K562 (cell line): Measurements from ENCODE around the gene CEP72. TPM values are rescaled to one million over a fixed set of nuclear protein-coding genes. Genes with fewer than 3 reads are reported as not detected.

Experiments
- ATAC-seq: fragments of 200-7000 bp; cut with Tn5 transposase; 3 replicates; pipeline ENCODE4 v1.9.1; 2020; ENCODE audit warnings: moderate library complexity
- BruUV-seq: library from RNA; stranded (reverse); fragments of 400-500 nt; replicated peaks from 2 replicates; lab custom pipeline; 2021; lab: Mats Ljungman, UMichigan
- CTCF ChIA-PET: fragments of 300-600 bp; formaldehyde crosslinking; extraction: SDS; loops from one replicate; lab custom pipeline; 2021; ENCODE audit warnings: low intra/inter-chr PET ratio; lab: Yijun Ruan, JAX
- POLR2A ChIA-PET: fragments of 300-600, 350-650 bp; sonication (Branson Sonifier 250); formaldehyde crosslinking; extraction: SDS; loops from one replicate; lab custom pipeline; 2021; ENCODE audit warnings: antibody characterized with exemption, inconsistent platforms; lab: Yijun Ruan, JAX
- DNase-seq, 4 experiments: peaks; one replicate each; pipeline versions ENCODE4 v3.0.0 to v3.0.0-alpha.2; 2011 to 2018; ENCODE audit warnings: low spot score in 3 of 4, mixed read lengths in 3 of 4; ENCODE audit errors: extremely low read depth in 1 of 4
- FAIRE-seq: peaks from 2 replicates; lab custom pipeline; 2011; peaks lifted over from hg19 to GRCh38; lab: Jason Lieb, UNC
- H2AFZ ChIP-seq: 2 replicates; pipeline ENCODE4 v1.6.0; 2011; ENCODE audit warnings: low read depth, low read length, control low read depth, inconsistent platforms
- H3K27ac ChIP-seq: fragments of 200-600 bp; 3 replicates; pipeline ENCODE4 v1.8.0; 2011; ENCODE audit warnings: low read depth, mild to moderate bottlenecking, control low read depth, inconsistent platforms, low read length, moderate library complexity, mixed read lengths; ENCODE audit errors: extremely low read depth
- H3K27me3 ChIP-seq, 2 experiments: fragments of 300-600 bp in 1 of 2; 2 replicates in 1 of 2; 3 replicates in 1 of 2; pipeline versions ENCODE4 v1.6.0 to v1.8.0; 2011; ENCODE audit warnings: inconsistent platforms in 2 of 2, low read length in 2 of 2, mild to moderate bottlenecking in 1 of 2, mixed read lengths in 1 of 2, moderate library complexity in 1 of 2; ENCODE audit not compliant: control insufficient read depth in 2 of 2, insufficient read depth in 2 of 2
- H3K36me3 ChIP-seq: fragments of 300-600 bp; 3 replicates; pipeline ENCODE4 v1.8.0; 2011; ENCODE audit warnings: mild to moderate bottlenecking, low read length, inconsistent platforms; ENCODE audit not compliant: control insufficient read depth, insufficient read depth
- H3K4me1 ChIP-seq, 2 experiments: fragments of 200-600 bp in 1 of 2; replicated peaks in 1 of 2; 2 replicates in 1 of 2; 3 replicates in 1 of 2; pipeline versions ENCODE4 v1.5.1 to v1.8.0; 2011; ENCODE audit warnings: inconsistent platforms in 2 of 2, low read length in 2 of 2, mild to moderate bottlenecking in 1 of 2, mixed read lengths in 1 of 2, moderate library complexity in 1 of 2; ENCODE audit not compliant: control insufficient read depth in 2 of 2, insufficient read depth in 2 of 2
- H3K4me2 ChIP-seq: 2 replicates; pipeline ENCODE4 v1.6.1; 2011; ENCODE audit warnings: low read length, control low read depth, inconsistent platforms, mixed read lengths; ENCODE audit not compliant: insufficient read depth
- H3K4me3 ChIP-seq: fragments of 200-600 bp; sonication (generic), shearing (Covaris generic); 2 replicates; pipeline ENCODE4 v1.5.1; 2016; ENCODE audit warnings: control low read depth, inconsistent platforms
- H3K79me2 ChIP-seq: fragments of 200-600 bp; 3 replicates; pipeline ENCODE4 v1.8.0; 2011; ENCODE audit warnings: low read length, inconsistent platforms; ENCODE audit not compliant: control insufficient read depth, insufficient read depth
- H3K9ac ChIP-seq, 2 experiments: 2 replicates each; pipeline versions ENCODE4 v1.6.0 to v1.6.1; 2011; ENCODE audit warnings: low read depth in 2 of 2, low read length in 2 of 2, control low read depth in 1 of 2, inconsistent platforms in 1 of 2, mild to moderate bottlenecking in 1 of 2, mixed read lengths in 1 of 2; ENCODE audit not compliant: insufficient read depth in 1 of 2
- H3K9me1 ChIP-seq: one replicate; pipeline ENCODE4 v1.6.0; 2011; ENCODE audit warnings: inconsistent platforms, mild to moderate bottlenecking, low read length, moderate library complexity; ENCODE audit not compliant: control insufficient read depth, insufficient read depth
- H3K9me3 ChIP-seq: replicated peaks from 2 replicates; pipeline ENCODE4 v1.5.1; 2011; ENCODE audit warnings: low read depth, low read length, inconsistent platforms; ENCODE audit not compliant: control insufficient read depth, insufficient read depth
- H4K20me1 ChIP-seq: replicated peaks from 2 replicates; pipeline ENCODE4 v1.6.1; 2011; ENCODE audit warnings: low read length, inconsistent platforms, mixed read lengths; ENCODE audit not compliant: control insufficient read depth, insufficient read depth
- BDP1 ChIP-seq: IDR thresholded peaks from 3 replicates; pipeline ENCODE4 v1.6.1; 2011; ENCODE audit not compliant: insufficient read length, insufficient read depth
- GABPB2 ChIP-seq: fragments of 250-450 bp; sonication (Bioruptor Pico); conservative IDR thresholded peaks from 2 replicates; pipeline ENCODE4 v1.5.1; 2021; ENCODE audit warnings: mild to moderate bottlenecking
- POLR2G ChIP-seq: fragments of 200-400 bp; formaldehyde crosslinking; IDR thresholded peaks from 2 replicates; pipeline ENCODE4 v1.6.1; 2017; ENCODE audit warnings: low read depth, mild to moderate bottlenecking, antibody characterized with exemption, low read length, moderate library complexity
- SMAD1 ChIP-seq: fragments of 150-350 bp; IDR thresholded peaks from 2 replicates; pipeline ENCODE4 v1.6.1; 2014; ENCODE audit warnings: low read length, low read depth; ENCODE audit not compliant: partially characterized antibody
- SUPT5H ChIP-seq: fragments of 450-650 bp; IDR thresholded peaks from 2 replicates; pipeline ENCODE4 v1.6.1; 2016
- ZNF239 ChIP-seq: fragments of 250-450 bp; sonication (Bioruptor Pico); IDR thresholded peaks from 2 replicates; pipeline ENCODE4 v1.4.0; 2020; ENCODE audit warnings: mild to moderate bottlenecking
- WGBS: fragments of 100-300 bp; shearing (Covaris generic); methylation state at CpG from one replicate; pipeline ENCODE4 v1.1.6; 2016; ENCODE audit warnings: low coverage, mixed read lengths; ENCODE audit not compliant: insufficient coverage; ENCODE audit errors: missing lambda C conversion rate; 5-methylcytosine and 5-hydroxymethylcytosine counted together
- in situ Hi-C: fragments of 300-500 bp; cut with MboI; formaldehyde crosslinking; loops from 4 replicates; pipeline ENCODE4 v1.15.0; 2018; ENCODE audit warnings: inconsistent platforms, mixed read lengths
- intact Hi-C: fragments of 100-400 bp; cut with micrococcal nuclease; formaldehyde crosslinking; loops from 2 replicates; pipeline ENCODE4 v1.14.2; 2022
- polyA plus RNA-seq, 8 experiments: library from polyadenylated mRNA; depleted of rRNA in 4 of 8; stranded (reverse) in 5 of 8; unstranded in 3 of 8; fragments of >200 nt; fragmentation: Nextera tagmentation in 2 of 8; fragmentation: Illumina TruSeq in 1 of 8; extraction: Ambion mirVana in 2 of 8; extraction: Trizol in 1 of 8; gene quantifications; 2 replicates each; pipeline versions ENCODE4 v1.2.1 to v1.2.3, GENCODE V29; 2011 to 2014; ENCODE audit warnings: inconsistent platforms in 1 of 8, missing spikeins in 1 of 8
- total RNA-seq, 7 experiments: library from RNA; depleted of rRNA in 6 of 7; stranded (reverse); fragments of >200 nt in 6 of 7; fragmentation: Illumina TruSeq in 2 of 7; extraction: Trizol in 2 of 7; gene quantifications; 2 replicates each; pipeline versions ENCODE4 v1.2.1 to v1.2.3, GENCODE V29; 2011 to 2021; ENCODE audit warnings: low replicate concordance in 1 of 7

CEP72 gene
- total and polyA plus RNA-seq, 9 of the 15 experiments (the other 6 are each of a cell fraction or from before 2014, with no cell fraction given): 0.89 to 38.1 (median 14.2) TPM

- ATAC-seq: no peak
- FAIRE-seq: no peak
- peaks cover 0 to 13% of the 10 kb centered on the region in 2 experiments; a peak in 1 of 5 replicates for H3K4me1 ChIP-seq
- POLR2A ChIA-PET: interaction anchor here (0.6 to 2.0 kb wide), 3 partner anchors 10 to 22 kb away, joined by 3 to 5 read pairs (median 3); no protein-coding TSS in a partner anchor
- H4K20me1 ChIP-seq: peaks cover 9% of the 10 kb centered on the region; the same call in 1 of the 2 replicates
- TF ChIP-seq ZNF239 (CRISPR knock-in tag) (no peak), POLR2G (peak; percentile 66), BDP1 (no peak), SUPT5H (0 out of 2 replicates have a peak, but pooled peaks have one; percentile 18), GABPB2 (CRISPR knock-in tag) (no peak), SMAD1 (no peak)
- no peaks in the 10 kb centered on the region for H3K9me1 ChIP-seq
- intact Hi-C loops: no loop called here
- H3K36me3 ChIP-seq: peaks cover 98% of the 10 kb centered on the region
- H3K9me3 ChIP-seq: no peaks in the 10 kb centered on the region
- WGBS: 95% methylated on average over 29 of the region's 31 CpGs
- H3K27me3 ChIP-seq: no peaks in the 10 kb centered on the region
- no peak for DNase-seq
- no peak overlapping the region for H3K4me2 ChIP-seq
- CTCF ChIA-PET: no interaction called here
- H3K9ac ChIP-seq: no peak overlapping the region
- in situ Hi-C loops: no loop called here
- BruUV-seq: no TSS peak
- peaks cover 4% of the 10 kb centered on the region; the same call in 1 of the 3 replicates for H3K79me2 ChIP-seq
- no peak overlapping the region for H3K4me3 ChIP-seq
- no peak overlapping the region for H2AFZ ChIP-seq
- H3K27ac ChIP-seq: no peak overlapping the region
These were observed 10.9 kb downstream of the CEP72 start for GRCh38 chr5:622946-623522.
